Nucleus accumbens (tissue), 56 donors: ENCODE data around the gene TMEM106C.

Experiments
- DNase-seq, 56 donors: peaks; one replicate each; lab custom pipeline; 2025; lab: John Stamatoyannopoulos, UW

The TMEM106C gene

GRCh38 chr12:47963340-47964040, at the start of gene TMEM106C:
Gene TMEM106C, plus strand, starts transcription at chr12:47963596. Its CDS starts 641 bp downstream, at chr12:47964237.
- peak in 55 of 56 donors; percentile 28 to 93 (median 82) for DNase-seq

DNA sequence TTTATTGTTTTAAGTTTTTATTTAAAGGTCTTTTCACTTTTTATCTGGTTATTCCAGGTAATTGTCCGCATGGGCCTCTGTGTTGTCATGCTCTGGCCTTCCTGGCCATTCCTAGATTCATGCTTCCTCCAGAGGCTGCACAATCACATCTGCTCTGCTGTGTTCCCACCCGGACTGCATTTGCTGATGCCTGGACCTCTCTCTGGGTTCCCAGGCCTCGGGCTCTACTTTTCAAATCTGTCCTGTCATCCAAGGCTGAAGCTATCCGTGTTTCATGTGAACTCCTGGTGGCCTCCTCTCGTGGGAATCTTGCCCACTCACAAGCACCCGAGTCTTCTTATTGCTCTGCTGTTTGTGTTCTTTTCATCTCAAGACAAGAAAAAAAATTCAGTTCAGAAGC, 42.5 kb upstream of the TMEM106C start:
- DNase-seq, result no peak

- DNase-seq, result no peak
Measured at GRCh38 chr12:47921907-47922306, 41.5 kb upstream of the TMEM106C start.

DNA sequence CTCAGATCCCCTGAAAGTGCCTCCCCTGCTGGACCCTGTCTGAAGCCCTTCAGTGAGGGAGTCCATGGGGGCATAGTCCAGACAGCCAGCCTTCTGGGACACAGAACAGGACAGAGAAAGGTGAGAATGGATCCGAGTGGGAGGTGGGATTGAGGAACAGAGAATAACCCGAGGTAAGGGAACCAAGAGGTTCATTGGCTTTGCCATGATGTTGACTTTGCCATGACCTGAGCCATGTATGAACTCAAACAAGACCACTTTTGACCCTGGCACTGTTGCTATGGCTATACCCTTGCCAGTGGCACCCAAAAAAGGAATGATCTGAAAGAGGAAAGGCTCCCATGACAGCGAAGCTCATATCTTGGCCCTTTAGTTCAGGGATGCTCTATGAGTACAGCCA, 36.0 kb upstream of the TMEM106C start:
- no peak for DNase-seq

GRCh38 chr12:47930634-47931033, 32.8 kb upstream of the TMEM106C start:
- DNase-seq, result no peak

DNA sequence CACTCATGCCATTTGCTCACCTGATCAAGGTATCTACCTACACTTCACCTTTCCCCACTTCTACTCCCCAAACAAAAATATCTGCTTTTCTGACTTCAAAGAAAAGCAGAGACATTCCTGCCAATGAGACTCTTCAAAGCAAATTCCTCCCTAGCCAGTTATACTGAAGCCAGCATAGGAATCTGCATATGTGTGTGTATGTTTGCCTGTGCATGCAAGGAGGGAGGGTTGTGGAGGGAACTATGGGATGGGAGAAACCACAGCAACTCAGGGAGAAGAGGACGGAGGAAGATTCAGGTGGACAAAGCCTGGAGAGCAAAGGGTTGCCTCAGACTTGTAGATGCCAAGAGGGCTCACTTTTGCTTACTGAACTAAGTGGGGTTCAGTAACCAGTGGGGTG, 32.2 kb upstream of the TMEM106C start:
- DNase-seq, result no peak

DNA sequence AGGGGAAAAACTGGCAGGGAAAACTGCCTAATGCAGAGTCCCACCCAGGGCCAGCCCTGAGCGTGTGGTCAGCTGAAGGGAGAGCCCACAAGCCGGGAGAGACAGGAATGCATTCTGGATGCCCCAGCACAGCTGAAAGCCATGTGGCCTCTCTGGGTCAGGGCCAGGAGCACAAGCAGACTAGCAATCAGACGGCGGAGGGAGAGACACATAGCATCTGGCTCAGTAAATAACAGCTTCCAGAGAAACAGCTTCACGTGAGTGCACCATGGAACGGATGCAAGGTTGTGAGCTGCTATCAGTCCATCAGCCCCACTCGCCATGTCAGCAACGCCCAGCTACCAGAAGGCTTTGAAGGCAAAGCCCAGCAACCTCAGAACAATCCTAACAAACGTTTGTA, 28.2 kb upstream of the TMEM106C start:
- DNase-seq, result peak in 4 of 56 donors; percentile 4 to 15 (median 8)

GRCh38 chr12:47938093-47938492, 25.3 kb upstream of the TMEM106C start:
- DNase-seq, result no peak

- DNase-seq, result no peak
Measured at GRCh38 chr12:47938594-47938993, 24.8 kb upstream of the TMEM106C start.

GRCh38 chr12:47939009-47939601, 24.3 kb upstream of the TMEM106C start:
- no peak for DNase-seq

DNA sequence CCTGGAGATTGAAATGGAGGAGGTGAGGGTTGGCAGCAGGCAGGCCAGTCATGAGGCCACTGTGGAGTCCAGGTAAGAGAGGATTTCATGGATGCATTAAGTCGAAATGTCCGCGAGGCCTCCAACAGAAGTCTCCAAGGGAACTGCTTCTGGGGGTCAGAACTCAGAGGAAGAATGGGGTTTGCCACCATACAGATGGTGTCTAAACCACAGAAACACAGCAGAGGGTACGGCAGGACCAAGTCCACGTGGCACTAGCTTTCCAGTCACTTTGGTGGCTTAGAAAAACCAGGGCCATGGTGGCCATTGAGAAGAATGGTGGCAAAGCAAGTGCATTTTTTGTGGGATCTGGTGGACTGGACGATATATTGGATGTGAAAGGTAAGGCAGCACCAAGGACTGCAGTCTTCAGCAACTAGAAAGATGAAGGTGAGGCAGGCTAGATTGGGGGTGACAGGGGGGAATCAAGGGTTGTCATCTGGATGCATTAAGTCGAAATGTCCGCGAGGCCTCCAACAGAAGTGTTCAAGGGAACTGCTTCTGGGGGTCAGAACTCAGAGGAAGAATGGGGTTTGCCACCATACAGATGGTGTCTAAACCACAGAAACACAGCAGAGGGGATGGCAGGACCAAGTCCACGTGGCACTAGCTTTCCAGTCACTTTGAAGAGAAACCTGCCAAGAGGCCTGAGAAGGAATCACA, 22.5 kb upstream of the TMEM106C start:
- no peak for DNase-seq

DNA sequence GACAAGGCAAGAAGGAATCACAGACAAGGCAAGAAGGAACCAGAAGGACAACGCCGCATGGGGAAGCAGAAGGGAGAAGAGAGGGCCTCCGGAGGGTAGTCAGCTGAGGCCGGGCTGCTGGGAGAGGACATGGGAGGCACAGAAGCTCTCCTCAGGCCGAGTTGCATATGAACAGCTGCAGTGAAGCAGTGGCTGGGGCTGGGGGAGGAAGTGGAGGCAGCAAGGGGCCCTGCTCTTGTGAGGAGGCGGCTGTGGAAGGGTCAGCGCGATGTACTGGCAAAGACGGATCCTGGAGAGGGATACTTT, 22.0 kb upstream of the TMEM106C start:
- no peak for DNase-seq

GRCh38 chr12:47941871-47942613, 21.4 kb upstream of the TMEM106C start:
- no peak for DNase-seq

DNA sequence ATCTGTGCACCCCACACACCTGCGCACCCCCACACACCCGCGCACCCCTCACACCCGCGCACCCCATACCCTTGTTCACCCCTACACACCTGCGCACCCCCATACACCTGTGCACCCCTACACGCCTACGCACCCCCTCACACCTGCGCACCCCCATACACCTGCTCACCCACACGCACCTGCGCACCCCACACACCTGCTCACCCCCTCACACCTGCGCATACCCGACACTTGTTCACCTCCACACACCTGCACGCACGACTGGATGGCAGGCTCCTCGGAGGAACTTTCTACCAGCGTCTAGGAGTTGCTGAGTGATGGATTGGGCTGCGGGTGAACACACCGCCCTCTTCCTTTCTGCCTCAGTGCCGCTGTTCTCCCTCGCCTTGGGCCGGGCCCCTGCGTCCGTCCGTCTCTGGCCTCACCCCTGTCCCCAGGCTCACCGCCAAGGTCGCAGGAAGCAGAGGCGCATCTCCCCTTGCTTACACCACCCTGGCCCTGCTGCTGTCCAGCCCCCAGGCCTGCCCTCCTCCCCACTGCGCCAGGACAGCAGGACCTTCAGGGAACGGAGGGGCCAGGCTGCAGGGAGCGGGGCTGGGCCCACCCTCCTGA, 20.7 kb upstream of the TMEM106C start:
- no peak for DNase-seq

- DNase-seq, result no peak
Measured at GRCh38 chr12:47943623-47944340, 19.6 kb upstream of the TMEM106C start.

GRCh38 chr12:47944685-47945340, 18.6 kb upstream of the TMEM106C start:
- DNase-seq, result no peak

DNA sequence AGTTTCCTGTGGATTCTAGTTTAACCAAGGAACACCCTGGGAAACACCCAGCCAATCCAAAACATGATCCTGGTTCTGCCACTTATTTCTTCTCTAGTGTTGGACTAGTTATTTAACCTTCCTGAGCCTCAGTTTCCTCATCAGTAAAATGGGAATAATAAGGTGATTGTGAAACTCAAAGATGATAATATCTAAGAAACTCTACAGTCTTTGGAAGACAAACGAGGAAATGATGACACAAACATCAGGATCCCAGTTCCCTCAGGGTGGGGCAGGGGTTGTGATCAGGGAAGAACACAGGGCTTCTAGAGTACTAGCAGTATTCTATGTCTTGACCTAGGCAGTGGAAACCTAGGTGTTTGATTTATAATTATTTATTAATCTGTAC, 18.1 kb upstream of the TMEM106C start:
- DNase-seq, result no peak

DNA sequence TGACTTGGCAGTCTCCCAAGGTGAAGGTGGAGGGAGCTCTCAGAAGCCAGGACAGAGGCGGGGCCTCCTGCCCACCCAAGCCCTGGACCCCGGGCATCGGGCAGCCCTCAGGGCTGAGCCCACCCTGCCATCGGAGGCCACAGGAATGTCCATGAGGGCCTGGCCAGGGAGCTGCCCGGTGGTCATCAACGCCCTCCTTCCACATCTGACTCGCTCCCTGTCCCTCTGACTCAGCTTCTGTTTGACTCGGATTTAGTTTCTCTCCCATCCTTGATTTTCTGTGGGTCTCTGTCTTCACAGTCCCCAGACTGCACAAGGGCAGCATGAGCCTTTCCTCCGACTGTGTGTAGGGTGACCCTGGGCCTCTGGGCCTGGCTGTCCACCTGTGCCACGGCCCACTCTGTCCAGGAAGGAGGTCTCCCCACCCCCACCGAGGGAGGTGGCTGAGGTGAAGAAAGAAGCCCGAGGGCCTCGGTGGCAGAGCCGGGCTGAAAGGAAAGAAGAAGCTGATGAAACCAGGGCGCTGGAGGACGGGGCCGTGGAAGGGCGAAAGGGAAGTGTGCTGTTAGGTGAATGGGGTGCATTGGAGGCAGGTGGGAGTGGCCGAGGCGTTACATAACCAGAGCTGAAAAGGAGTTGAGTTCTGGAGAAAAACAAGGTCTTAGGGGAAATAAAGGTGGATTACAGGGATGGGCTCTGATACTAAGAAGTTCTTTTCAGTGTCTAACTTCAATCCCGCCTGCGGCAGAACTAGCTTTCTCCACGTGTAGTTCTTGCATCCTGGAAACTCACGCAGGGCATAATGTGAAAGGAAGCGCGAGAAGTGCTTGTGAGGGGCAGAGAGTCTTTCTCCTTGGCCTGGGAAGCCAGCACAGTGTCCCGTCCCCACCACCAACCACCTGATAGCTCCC, 16.7 kb upstream of the TMEM106C start:
- DNase-seq, result no peak

DNA sequence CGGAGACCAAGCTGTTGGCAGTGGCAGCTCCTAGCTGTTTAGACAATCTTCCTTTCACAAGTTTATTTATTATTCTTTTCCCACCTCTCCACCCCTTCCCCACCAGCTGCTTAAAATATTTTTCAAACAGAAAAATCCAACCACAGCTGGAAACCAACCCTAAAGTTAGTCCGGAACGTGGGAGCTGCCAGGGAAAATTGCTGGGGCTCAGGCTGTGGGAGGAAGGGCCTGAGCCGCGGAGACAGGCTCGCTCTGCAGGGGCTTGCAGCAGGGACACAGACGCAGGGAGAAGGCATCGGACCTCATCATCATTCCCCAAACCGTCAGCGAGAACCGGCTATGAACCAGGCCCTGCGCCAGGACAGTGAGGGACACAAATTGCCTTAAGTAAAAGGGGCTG, 16.1 kb upstream of the TMEM106C start:
- no peak for DNase-seq
